Hepatic stellate cell (primary cell): ENCODE data around the gene PINK1.
"Not testable (repeated sequence)": the region's sequence is repeated elsewhere in the genome, so short reads cannot be mapped to it uniquely, and the experiment has no call there.

Experiments used
- DNase-seq: peaks from one replicate; pipeline ENCODE4 v3.0.0; 2011; ENCODE audit warnings: low spot score

PINK1 gene

GRCh38 chr1:20633190-20634064 is at the start of gene PINK1:
TSS of gene PINK1 (plus strand) at chr1:20633458. CDS start at chr1:20633549, 91 bp downstream.
- DNase-seq = peak; percentile 84

- DNase-seq = no peak
These were observed 48.4 kb upstream of the PINK1 start for GRCh38 chr1:20584890-20585289.

GRCh38 chr1:20586953-20587660 is 46.2 kb upstream of the PINK1 start:
- peak; percentile 46 for DNase-seq

- peak; percentile 53 for DNase-seq
These were observed 45.6 kb upstream of the PINK1 start for GRCh38 chr1:20587661-20588053.

- DNase-seq = no peak
These were observed 44.5 kb upstream of the PINK1 start, which contains the start of gene CDA for GRCh38 chr1:20588634-20589225. TSS of gene CDA (plus strand) at chr1:20589097. CDS start at chr1:20589130, 33 bp downstream.

GRCh38 chr1:20589331-20590278 is 43.7 kb upstream of the PINK1 start:
- peak; percentile 70 for DNase-seq

GRCh38 chr1:20590306-20590777 is 42.9 kb upstream of the PINK1 start:
- DNase-seq = peak; percentile 52

- DNase-seq = no peak
These were observed 39.5 kb upstream of the PINK1 start for GRCh38 chr1:20593756-20594155.

- no peak for DNase-seq
These were observed 38.5 kb upstream of the PINK1 start for GRCh38 chr1:20594746-20595145.

- DNase-seq = no peak
These were observed 37.2 kb upstream of the PINK1 start for GRCh38 chr1:20596106-20596505.

- DNase-seq = no peak
These were observed 35.6 kb upstream of the PINK1 start for GRCh38 chr1:20597650-20598049.

- no peak for DNase-seq
These were observed 33.1 kb upstream of the PINK1 start for GRCh38 chr1:20600156-20600555.

- DNase-seq = peak; percentile 72
These were observed 32.0 kb upstream of the PINK1 start for GRCh38 chr1:20601129-20601825.

GRCh38 chr1:20602851-20603450 is 30.3 kb upstream of the PINK1 start:
- no peak for DNase-seq

GRCh38 chr1:20603504-20604464 is 29.5 kb upstream of the PINK1 start:
- peak; percentile 79 for DNase-seq

- no peak for DNase-seq
These were observed 28.6 kb upstream of the PINK1 start for GRCh38 chr1:20604678-20605077.

- not testable (repeated sequence) for DNase-seq
These were observed 26.3 kb upstream of the PINK1 start for GRCh38 chr1:20606801-20607570.

GRCh38 chr1:20609541-20609940 is 23.7 kb upstream of the PINK1 start:
- DNase-seq = no peak
